GM23248 (cell line): Measurements from ENCODE around the gene PDRG1. TPM values are rescaled to one million over a fixed set of nuclear protein-coding genes. Genes with fewer than 3 reads are reported as not detected.

Source experiments
- DNase-seq: peaks from one replicate; pipeline ENCODE4 v3.0.0-alpha.2; 2015
- H2AFZ ChIP-seq: fragments of 200-600 bp; sonication (generic); 2 replicates; pipeline ENCODE4 v1.6.1; 2016; ENCODE audit warnings: antibody characterized with exemption
- H3F3A ChIP-seq: fragments of 200-600 bp; sonication (generic); 2 replicates; pipeline ENCODE4 v1.6.1; 2016; ENCODE audit warnings: mild to moderate bottlenecking, antibody characterized with exemption, mixed run types; ENCODE audit not compliant: insufficient read depth
- H3K27ac ChIP-seq: fragments of 200-600 bp; sonication (generic); 2 replicates; pipeline ENCODE4 v1.5.1; 2016; ENCODE audit warnings: mild to moderate bottlenecking
- H3K27me3 ChIP-seq: fragments of 200-600 bp; sonication (generic); replicated peaks from 2 replicates; pipeline ENCODE4 v1.6.1; 2016; ENCODE audit warnings: mild to moderate bottlenecking; ENCODE audit not compliant: insufficient read depth
- H3K36me3 ChIP-seq: fragments of 200-600 bp; sonication (generic); 2 replicates; pipeline ENCODE4 v1.6.1; 2016; ENCODE audit warnings: low read depth, mild to moderate bottlenecking
- H3K4me1 ChIP-seq: fragments of 200-600 bp; sonication (generic); 2 replicates; pipeline ENCODE4 v1.6.1; 2016; ENCODE audit warnings: mild to moderate bottlenecking; ENCODE audit not compliant: insufficient read depth
- H3K4me2 ChIP-seq: fragments of 200-600 bp; sonication (generic); one replicate; pipeline ENCODE4 v1.6.1; 2016; ENCODE audit warnings: mild to moderate bottlenecking; ENCODE audit not compliant: unreplicated experiment
- H3K4me3 ChIP-seq: fragments of 200-600 bp; sonication (generic); 2 replicates; pipeline ENCODE4 v1.5.1; 2016; ENCODE audit warnings: mild to moderate bottlenecking
- H3K79me2 ChIP-seq: fragments of 200-600 bp; sonication (generic); 2 replicates; pipeline ENCODE4 v1.6.1; 2016; ENCODE audit warnings: mild to moderate bottlenecking; ENCODE audit not compliant: insufficient read depth
- H3K9ac ChIP-seq: fragments of 200-600 bp; sonication (generic); 2 replicates; pipeline ENCODE4 v1.6.1; 2016; ENCODE audit warnings: mild to moderate bottlenecking
- H3K9me2 ChIP-seq: fragments of 200-600 bp; sonication (generic); 2 replicates; pipeline ENCODE4 v1.6.1; 2016; ENCODE audit warnings: mixed run types, mild to moderate bottlenecking, moderate library complexity; ENCODE audit not compliant: insufficient read depth
- H3K9me3 ChIP-seq: fragments of 200-600 bp; sonication (generic); one replicate; pipeline ENCODE4 v1.6.1; 2017; ENCODE audit warnings: low read depth
- H4K20me1 ChIP-seq: fragments of 200-600 bp; sonication (generic); 2 replicates; pipeline ENCODE4 v1.6.0; 2016; ENCODE audit not compliant: insufficient read depth
- EZH2 ChIP-seq: fragments of 200-600 bp; sonication (generic); IDR thresholded peaks from 2 replicates; pipeline ENCODE4 v1.6.1; 2018; ENCODE audit warnings: antibody characterized with exemption, mild to moderate bottlenecking; ENCODE audit not compliant: insufficient read depth, poor library complexity, severe bottlenecking
- EZH2phosphoT487 ChIP-seq: fragments of 200-600 bp; sonication (generic); IDR thresholded peaks from 2 replicates; pipeline ENCODE4 v1.6.1; 2018; ENCODE audit warnings: antibody characterized with exemption, moderate library complexity, mild to moderate bottlenecking, low read depth; ENCODE audit not compliant: insufficient read depth
- WGBS, 2 experiments: methylation state at CpG; one replicate each; pipeline ENCODE4 v1.1.6; 2015 to 2017; ENCODE audit warnings: low lambda C conversion rate in 2 of 2, low coverage in 1 of 2; ENCODE audit errors: missing lambda C conversion rate in 2 of 2; 5-methylcytosine and 5-hydroxymethylcytosine counted together
- in situ Hi-C: fragments of 300-500 bp; cut with MboI; formaldehyde crosslinking; loops from 2 replicates; pipeline ENCODE4 v1.15.0; 2020
- polyA plus RNA-seq: library from polyadenylated mRNA; unstranded; fragments of >200 nt; fragmentation: Nextera tagmentation; extraction: Ambion mirVana; gene quantifications from 2 replicates; pipeline ENCODE4 v1.2.1, GENCODE V29; 2016
- total RNA-seq: library from RNA; depleted of rRNA; stranded (reverse); fragments of >200 nt; shearing (Covaris generic); gene quantifications from 2 replicates; pipeline ENCODE4 v1.2.3, GENCODE V29; 2014

The PDRG1 gene
- total and polyA plus RNA-seq, 2 experiments from 2014 or later, result 10.8 to 16.7 TPM

- Histone ChIP-seq H4K20me1 (no peaks in the 10 kb centered on the region), H2AFZ (no peak overlapping the region), H3K9me3 (no peaks in the 10 kb centered on the region), H3K9me2 (no peaks in the 10 kb centered on the region), H3K4me3 (no peak overlapping the region), H3K27me3 (peaks cover 16% of the 10 kb centered on the region; the same call in 1 of the 2 replicates), H3K79me2 (no peaks in the 10 kb centered on the region), H3K4me2 (no peak overlapping the region), H3K27ac (no peak overlapping the region), H3K9ac (no peak overlapping the region), H3K4me1 (no peaks in the 10 kb centered on the region), H3F3A (no peaks in the 10 kb centered on the region), H3K36me3 (no peaks in the 10 kb centered on the region)
- no peak for DNase-seq
- no peak for TF ChIP-seq EZH2
- no peak for TF ChIP-seq EZH2phosphoT487
- in situ Hi-C loops, result no loop called here
- WGBS, 2 experiments, result 64 to 69% methylated on average over 9 to 11 of the region's 11 CpGs
Measured at GRCh38 chr20:31908424-31908823, 43.4 kb downstream of the PDRG1 start.

GRCh38 chr20:31908016-31908415 lies 43.8 kb downstream of the PDRG1 start:
- Histone ChIP-seq H3K4me2 (no peak overlapping the region), H3K9me2 (no peaks in the 10 kb centered on the region), H3K79me2 (no peaks in the 10 kb centered on the region), H3K36me3 (no peaks in the 10 kb centered on the region), H2AFZ (no peak overlapping the region), H3K27ac (no peak overlapping the region), H4K20me1 (no peaks in the 10 kb centered on the region), H3K9me3 (no peaks in the 10 kb centered on the region), H3K4me3 (no peak overlapping the region), H3K4me1 (no peaks in the 10 kb centered on the region), H3F3A (no peaks in the 10 kb centered on the region), H3K27me3 (peaks cover 16% of the 10 kb centered on the region), H3K9ac (no peak overlapping the region)
- 46 to 61% methylated on average over 5 of the region's 5 CpGs for WGBS, 2 experiments
- in situ Hi-C loops, result no loop called here
- no peak for DNase-seq
- TF ChIP-seq EZH2phosphoT487 (no peak), EZH2 (no peak)

GRCh38 chr20:31907046-31907445 lies 44.8 kb downstream of the PDRG1 start:
- peaks cover 8% of the 10 kb centered on the region for H3K27me3 ChIP-seq
- H3K4me1 ChIP-seq, result no peaks in the 10 kb centered on the region
- H3K9me3 ChIP-seq, result no peaks in the 10 kb centered on the region
- no peak overlapping the region for H2AFZ ChIP-seq
- no peaks in the 10 kb centered on the region for H4K20me1 ChIP-seq
- H3K9me2 ChIP-seq, result no peaks in the 10 kb centered on the region
- H3K36me3 ChIP-seq, result no peaks in the 10 kb centered on the region
- H3K27ac ChIP-seq, result no peak overlapping the region
- TF ChIP-seq EZH2phosphoT487 (no peak), EZH2 (no peak)
- no peaks in the 10 kb centered on the region for H3K79me2 ChIP-seq
- no peaks in the 10 kb centered on the region for H3F3A ChIP-seq
- H3K9ac ChIP-seq, result no peak overlapping the region
- no peak for DNase-seq
- H3K4me2 ChIP-seq, result no peak overlapping the region
- in situ Hi-C loops, result no loop called here
- WGBS, 2 experiments, result 56 to 58% methylated on average over 5 of the region's 5 CpGs
- no peak overlapping the region for H3K4me3 ChIP-seq

- WGBS, 2 experiments, result 50 to 59% methylated on average over 5 of the region's 5 CpGs
- H2AFZ ChIP-seq, result no peak overlapping the region
- no peaks in the 10 kb centered on the region for H3K9me3 ChIP-seq
- no peak overlapping the region for H3K9ac ChIP-seq
- no peak overlapping the region for H3K4me3 ChIP-seq
- H3K4me2 ChIP-seq, result no peak overlapping the region
- H3K4me1 ChIP-seq, result no peaks in the 10 kb centered on the region
- no peak for DNase-seq
- no peak overlapping the region for H3K27ac ChIP-seq
- no peaks in the 10 kb centered on the region for H4K20me1 ChIP-seq
- H3K27me3 ChIP-seq, result peaks cover 5% of the 10 kb centered on the region
- no peaks in the 10 kb centered on the region for H3K36me3 ChIP-seq
- in situ Hi-C loops, result no loop called here
- no peaks in the 10 kb centered on the region for H3K9me2 ChIP-seq
- H3K79me2 ChIP-seq, result no peaks in the 10 kb centered on the region
- TF ChIP-seq EZH2 (no peak), EZH2phosphoT487 (no peak)
- H3F3A ChIP-seq, result no peaks in the 10 kb centered on the region
Measured at GRCh38 chr20:31906001-31906400, 45.8 kb downstream of the PDRG1 start.

- WGBS, 2 experiments, result 20 to 21% methylated on average over 1 of the region's 1 CpG
- in situ Hi-C loops, result no loop called here
- no peak for TF ChIP-seq EZH2
- TF ChIP-seq EZH2phosphoT487, result no peak
Measured at GRCh38 chr20:31903627-31904386, 48.0 kb downstream of the PDRG1 start.

More at GRCh38 chr20:31903627-31904386, 48.0 kb downstream of the PDRG1 start:
- no peaks in the 10 kb centered on the region for H3K4me1 ChIP-seq
- no peaks in the 10 kb centered on the region for H3K9me3 ChIP-seq
- peaks cover 5% of the 10 kb centered on the region; the same call in 1 of the 2 replicates for H3K27me3 ChIP-seq
- H3K36me3 ChIP-seq, result no peaks in the 10 kb centered on the region
- H3K9me2 ChIP-seq, result no peaks in the 10 kb centered on the region
- no peak overlapping the region for H3K9ac ChIP-seq
- H3F3A ChIP-seq, result no peaks in the 10 kb centered on the region
- H3K79me2 ChIP-seq, result no peaks in the 10 kb centered on the region
- no peak for DNase-seq
- H3K4me2 ChIP-seq, result no peak overlapping the region
- no peak overlapping the region for H2AFZ ChIP-seq
- no peaks in the 10 kb centered on the region for H4K20me1 ChIP-seq
- no peak overlapping the region for H3K4me3 ChIP-seq
- H3K27ac ChIP-seq, result no peak overlapping the region
